ENCODE data around the gene DDX27. TPM values are rescaled to one million over a fixed set of nuclear protein-coding genes. Genes with fewer than 3 reads are reported as not detected.

The DDX27 gene, protein sequence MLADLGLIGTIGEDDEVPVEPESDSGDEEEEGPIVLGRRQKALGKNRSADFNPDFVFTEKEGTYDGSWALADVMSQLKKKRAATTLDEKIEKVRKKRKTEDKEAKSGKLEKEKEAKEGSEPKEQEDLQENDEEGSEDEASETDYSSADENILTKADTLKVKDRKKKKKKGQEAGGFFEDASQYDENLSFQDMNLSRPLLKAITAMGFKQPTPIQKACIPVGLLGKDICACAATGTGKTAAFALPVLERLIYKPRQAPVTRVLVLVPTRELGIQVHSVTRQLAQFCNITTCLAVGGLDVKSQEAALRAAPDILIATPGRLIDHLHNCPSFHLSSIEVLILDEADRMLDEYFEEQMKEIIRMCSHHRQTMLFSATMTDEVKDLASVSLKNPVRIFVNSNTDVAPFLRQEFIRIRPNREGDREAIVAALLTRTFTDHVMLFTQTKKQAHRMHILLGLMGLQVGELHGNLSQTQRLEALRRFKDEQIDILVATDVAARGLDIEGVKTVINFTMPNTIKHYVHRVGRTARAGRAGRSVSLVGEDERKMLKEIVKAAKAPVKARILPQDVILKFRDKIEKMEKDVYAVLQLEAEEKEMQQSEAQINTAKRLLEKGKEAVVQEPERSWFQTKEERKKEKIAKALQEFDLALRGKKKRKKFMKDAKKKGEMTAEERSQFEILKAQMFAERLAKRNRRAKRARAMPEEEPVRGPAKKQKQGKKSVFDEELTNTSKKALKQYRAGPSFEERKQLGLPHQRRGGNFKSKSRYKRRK
- total RNA-seq = 26.5 and 29.6 TPM in 2 replicates

DNA sequence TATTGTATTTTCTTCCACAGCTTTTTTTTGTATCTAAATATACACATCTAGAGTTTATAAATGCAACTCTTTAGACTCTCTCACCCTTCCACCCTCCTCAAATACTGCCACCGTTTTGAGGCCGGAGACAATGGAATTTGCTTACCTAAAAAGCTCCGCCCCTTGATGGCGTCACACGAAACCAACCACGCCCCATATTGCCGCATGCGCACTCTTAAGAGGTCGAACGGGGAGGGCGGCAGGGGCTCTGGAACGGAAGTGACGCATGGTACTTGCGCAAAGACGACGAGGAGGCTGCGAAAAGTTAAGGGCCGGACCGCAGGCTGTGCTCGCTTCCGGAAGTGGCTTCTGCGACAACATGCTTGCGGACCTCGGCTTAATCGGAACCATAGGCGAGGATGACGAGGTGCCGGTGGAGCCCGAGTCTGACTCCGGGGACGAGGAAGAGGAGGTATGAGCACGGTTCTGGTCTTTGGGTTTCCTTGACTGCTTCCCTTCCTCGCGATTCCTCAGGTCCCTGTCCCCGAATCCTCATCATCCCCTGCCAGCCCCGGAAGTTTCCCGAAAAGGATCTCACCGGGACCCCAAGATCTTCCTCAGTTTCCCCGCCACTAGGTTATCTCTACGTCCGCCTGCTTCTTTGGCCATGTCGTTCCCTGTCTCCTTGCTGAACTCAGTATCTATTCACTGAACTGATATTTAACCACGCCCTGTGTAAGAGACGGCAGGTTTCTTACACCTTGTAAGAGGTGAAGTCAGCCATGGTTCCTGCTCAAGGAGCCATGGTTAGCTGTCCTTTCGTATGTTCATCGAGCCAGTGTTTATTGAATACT is at the start of gene DDX27:
TSS of gene DDX27 (plus strand) at position 326 of the 833 bp plus-strand sequence. CDS start at position 359, 33 bp downstream.

DNA sequence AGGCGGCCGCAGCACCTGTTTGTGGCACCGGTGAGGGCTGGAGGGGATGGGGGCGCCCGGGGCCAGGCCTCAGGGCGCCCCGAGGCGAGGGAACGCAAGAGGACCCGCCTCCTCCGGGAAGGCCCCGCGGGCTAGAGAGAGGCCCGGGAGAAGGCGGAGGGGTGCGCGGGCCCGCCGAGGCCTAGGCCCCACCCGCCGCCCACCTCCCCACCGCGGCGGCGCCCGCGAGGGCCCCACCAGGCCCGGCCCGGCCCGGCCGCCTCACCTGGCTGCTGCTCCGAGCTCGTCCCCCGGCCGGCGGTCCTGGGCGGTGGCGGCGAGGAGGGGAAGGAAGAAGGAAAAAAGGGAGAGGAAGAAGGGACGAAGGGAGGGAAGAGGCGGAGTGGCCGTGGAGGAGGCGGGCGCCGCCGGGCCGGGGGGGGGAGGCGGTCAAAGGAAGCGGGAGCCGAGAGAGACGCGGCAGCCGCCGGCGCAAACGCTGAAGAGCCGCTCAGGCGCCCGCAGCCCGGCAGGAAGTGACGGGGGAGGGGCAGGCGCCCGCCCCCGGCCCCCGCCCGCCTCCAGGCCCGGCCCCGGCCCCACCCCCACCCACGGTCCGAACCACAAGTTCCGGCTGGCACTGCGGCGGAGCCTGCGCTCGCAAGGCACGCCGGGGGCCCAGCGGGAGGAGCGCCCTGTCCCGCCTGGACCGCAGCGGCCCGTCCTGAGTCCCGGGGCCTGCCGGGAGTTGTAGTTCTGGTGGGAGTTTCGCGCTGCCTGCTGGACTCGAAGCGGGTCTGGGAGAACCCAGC is 31.2 kb upstream of the DDX27 start, which contains the start of gene STAU1:
TSS of gene STAU1 (minus strand) at position 484 of the 791 bp plus-strand sequence. CDS start 22,133 bp downstream, outside the sequence.

DNA sequence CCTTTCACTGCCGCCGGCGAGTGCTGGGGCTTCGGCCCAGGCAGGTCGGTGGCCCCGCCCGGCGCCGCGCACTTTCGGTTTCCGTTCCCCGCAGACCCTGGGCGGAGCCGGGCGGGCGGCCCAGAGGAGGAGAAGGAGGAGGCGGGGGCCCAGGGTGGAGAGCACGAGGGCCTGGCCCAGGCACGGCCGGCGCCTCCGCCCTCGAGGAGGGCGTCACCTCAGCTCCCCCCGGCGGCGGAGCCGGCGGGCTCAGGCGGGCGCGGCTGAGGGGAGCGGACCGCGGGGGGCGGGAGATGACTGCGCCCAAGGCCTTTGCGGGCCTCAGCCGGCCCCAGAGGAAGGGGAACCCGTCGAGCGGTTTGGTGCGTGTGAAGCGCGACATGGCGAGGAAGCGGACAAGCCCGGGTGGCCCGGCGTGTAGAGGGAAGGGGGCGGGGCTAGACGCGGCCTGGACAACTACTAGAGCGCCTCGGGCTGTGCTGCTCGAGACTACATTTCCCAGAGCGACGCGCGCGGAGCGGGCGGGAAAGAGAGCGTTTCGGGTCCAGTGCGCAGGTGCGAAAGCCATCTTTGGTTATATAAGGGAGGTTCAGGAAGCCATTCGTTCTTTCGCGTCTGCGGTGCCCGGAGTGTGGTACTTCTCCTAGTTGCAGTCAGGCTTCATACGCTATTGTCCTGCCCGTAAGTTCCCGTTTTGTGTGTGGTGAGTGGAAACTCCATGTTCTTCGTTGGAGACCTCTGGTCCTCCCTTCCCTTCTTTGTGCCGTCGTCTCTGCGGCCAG is 59.0 kb downstream of the DDX27 start, which contains the start of gene ZNFX1:
TSS of gene ZNFX1 (minus strand) at position 22 of the 782 bp plus-strand sequence. CDS start 2,218 bp downstream, outside the sequence.

Other genes starting within 250 kb of the DDX27 start
- gene CSE1L, start 173.1 kb upstream of the DDX27 start, total RNA-seq = 92.0 and 186 TPM in 2 replicates
- gene STAU1, start 31.1 kb upstream of the DDX27 start, total RNA-seq = 52.0 and 55.8 TPM in 2 replicates
- 10.9 and 12.2 TPM in 2 replicates for gene ZNFX1, start 58.6 kb downstream of the DDX27 start, total RNA-seq